ENCODE results near the gene MS4A2.

MS4A2 gene

GRCh38 chr11:60077216-60077817 lies 11.1 kb upstream of the MS4A2 start:
- no peaks in the 10 kb centered on the region for H3K9me3 ChIP-seq (ENCODE audit: insufficient read depth, low read depth, low read length)
- H3K36me3 ChIP-seq (ENCODE audit: insufficient read depth, low read length): no peaks in the 10 kb centered on the region
- no peak overlapping the region for H3K27ac ChIP-seq (ENCODE audit: low read depth, low read length)
- 89% methylated on average over 15 of the region's 15 CpGs for WGBS
- no peak overlapping the region for H3K9ac ChIP-seq (ENCODE audit: low read depth, low read length)
- H3K4me3 ChIP-seq (ENCODE audit: low read length): no peak overlapping the region
- no peaks in the 10 kb centered on the region for H3K27me3 ChIP-seq (ENCODE audit: insufficient read depth, low read length)
- no peaks in the 10 kb centered on the region for H3K4me1 ChIP-seq (ENCODE audit: insufficient read depth, low read length)

DNA sequence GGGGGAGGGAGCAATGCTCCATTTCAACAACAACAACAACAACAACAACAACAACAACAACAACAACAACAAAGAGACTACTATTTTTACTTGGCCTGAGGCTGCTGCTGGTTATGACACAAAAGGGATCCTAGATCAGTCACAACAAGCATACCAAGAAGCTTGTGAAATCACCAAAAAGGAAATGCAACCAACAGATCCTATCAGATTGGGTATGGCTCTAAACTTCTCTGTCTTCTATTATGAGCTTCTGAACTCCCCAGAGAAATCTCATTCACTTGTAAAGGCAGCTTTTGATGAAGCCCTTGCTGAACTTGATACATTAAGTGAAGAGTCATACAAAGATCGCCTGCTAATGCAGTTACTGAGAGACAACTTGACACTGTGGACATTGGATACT lies 10.5 kb upstream of the MS4A2 start:
- 95% methylated on average over 1 of the region's 1 CpG for WGBS

DNA sequence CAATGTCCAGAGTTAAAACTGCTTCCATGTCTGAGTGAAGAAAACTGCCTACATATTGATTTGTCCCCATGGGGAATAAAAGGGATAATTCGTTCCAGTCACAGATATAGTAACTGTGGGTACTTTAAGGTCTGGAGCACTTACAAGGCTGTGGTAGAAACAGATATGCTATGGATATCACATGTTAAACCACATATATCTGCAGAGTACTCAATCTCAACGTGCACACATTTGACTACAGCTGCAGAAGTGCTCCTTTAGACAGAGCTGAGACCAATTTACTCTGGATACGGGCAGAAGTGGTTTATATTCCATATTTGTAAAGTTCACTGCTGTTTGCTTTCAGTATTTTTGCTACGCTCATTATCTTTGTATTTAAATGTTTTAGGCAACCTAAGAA lies 9.7 kb upstream of the MS4A2 start:
- H3K27me3 ChIP-seq (ENCODE audit: insufficient read depth, low read length): no peaks in the 10 kb centered on the region
- no peaks in the 10 kb centered on the region for H3K9me3 ChIP-seq (ENCODE audit: insufficient read depth, low read depth, low read length)
- no peak overlapping the region for H3K4me3 ChIP-seq (ENCODE audit: low read length)
- no peaks in the 10 kb centered on the region for H3K4me1 ChIP-seq (ENCODE audit: insufficient read depth, low read length)
- H3K9ac ChIP-seq (ENCODE audit: low read depth, low read length): no peak overlapping the region
- H3K36me3 ChIP-seq (ENCODE audit: insufficient read depth, low read length): no peaks in the 10 kb centered on the region
- 88% methylated on average over 4 of the region's 4 CpGs for WGBS
- H3K27ac ChIP-seq (ENCODE audit: low read depth, low read length): no peak overlapping the region

More for the DNA sequence above, 10.5 kb upstream of the MS4A2 start:
- Histone ChIP-seq H3K4me1 (ENCODE audit: insufficient read depth, low read length) (no peaks in the 10 kb centered on the region), H3K9me3 (ENCODE audit: insufficient read depth, low read depth, low read length) (no peaks in the 10 kb centered on the region), H3K27me3 (ENCODE audit: insufficient read depth, low read length) (no peaks in the 10 kb centered on the region), H3K9ac (ENCODE audit: low read depth, low read length) (no peak overlapping the region), H3K36me3 (ENCODE audit: insufficient read depth, low read length) (no peaks in the 10 kb centered on the region), H3K4me3 (ENCODE audit: low read length) (no peak overlapping the region), H3K27ac (ENCODE audit: low read depth, low read length) (no peak overlapping the region)

- no peaks in the 10 kb centered on the region for H3K36me3 ChIP-seq (ENCODE audit: insufficient read depth, low read length)
- no peak overlapping the region for H3K9ac ChIP-seq (ENCODE audit: low read depth, low read length)
- no peaks in the 10 kb centered on the region for H3K27me3 ChIP-seq (ENCODE audit: insufficient read depth, low read length)
- H3K9me3 ChIP-seq (ENCODE audit: insufficient read depth, low read depth, low read length): no peaks in the 10 kb centered on the region
- no peaks in the 10 kb centered on the region for H3K4me1 ChIP-seq (ENCODE audit: insufficient read depth, low read length)
- H3K27ac ChIP-seq (ENCODE audit: low read depth, low read length): no peak overlapping the region
- H3K4me3 ChIP-seq (ENCODE audit: low read length): no peak overlapping the region
- WGBS: 70% methylated on average over 3 of the region's 3 CpGs
Observed at GRCh38 chr11:60080535-60080934, 7.9 kb upstream of the MS4A2 start.

DNA sequence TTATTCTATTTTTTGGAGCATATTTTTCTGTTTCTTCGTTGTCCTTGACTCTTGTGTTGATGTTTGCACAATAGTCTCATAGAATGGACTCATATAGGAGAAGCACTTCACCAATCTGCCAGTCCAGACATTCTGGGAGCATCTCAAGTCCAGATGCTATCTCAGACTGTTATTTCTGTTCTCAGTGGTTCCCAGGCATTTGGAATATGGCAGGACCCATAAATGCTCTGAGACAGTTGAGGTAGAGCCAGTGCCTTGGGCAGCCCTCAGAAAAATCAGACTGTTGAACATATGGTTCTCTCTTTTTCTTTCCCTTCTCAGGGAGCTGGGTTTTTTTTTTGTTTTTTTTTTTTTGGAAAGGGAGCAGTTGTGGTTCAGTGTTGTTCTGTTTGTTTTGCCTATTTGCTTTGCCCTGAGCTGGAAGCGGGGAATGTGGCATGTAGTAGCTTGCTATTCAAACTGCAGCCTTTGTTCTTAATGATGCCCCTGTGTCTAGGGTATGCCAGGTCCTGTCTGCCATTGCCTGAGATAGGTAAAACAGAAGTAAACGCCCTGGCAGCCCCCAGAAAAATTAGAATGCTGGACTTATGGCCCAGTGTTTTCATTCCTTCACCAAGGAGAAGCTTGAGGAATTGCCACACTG lies 3.7 kb upstream of the MS4A2 start:
- H3K4me3 ChIP-seq (ENCODE audit: low read length): no peak overlapping the region
- 83% methylated on average over 3 of the region's 3 CpGs for WGBS
- no peaks in the 10 kb centered on the region for H3K27me3 ChIP-seq (ENCODE audit: insufficient read depth, low read length)
- no peak overlapping the region for H3K27ac ChIP-seq (ENCODE audit: low read depth, low read length)
- H3K9me3 ChIP-seq (ENCODE audit: insufficient read depth, low read depth, low read length): no peaks in the 10 kb centered on the region
- H3K4me1 ChIP-seq (ENCODE audit: insufficient read depth, low read length): no peaks in the 10 kb centered on the region
- H3K9ac ChIP-seq (ENCODE audit: low read depth, low read length): no peak overlapping the region
- no peaks in the 10 kb centered on the region for H3K36me3 ChIP-seq (ENCODE audit: insufficient read depth, low read length)

DNA sequence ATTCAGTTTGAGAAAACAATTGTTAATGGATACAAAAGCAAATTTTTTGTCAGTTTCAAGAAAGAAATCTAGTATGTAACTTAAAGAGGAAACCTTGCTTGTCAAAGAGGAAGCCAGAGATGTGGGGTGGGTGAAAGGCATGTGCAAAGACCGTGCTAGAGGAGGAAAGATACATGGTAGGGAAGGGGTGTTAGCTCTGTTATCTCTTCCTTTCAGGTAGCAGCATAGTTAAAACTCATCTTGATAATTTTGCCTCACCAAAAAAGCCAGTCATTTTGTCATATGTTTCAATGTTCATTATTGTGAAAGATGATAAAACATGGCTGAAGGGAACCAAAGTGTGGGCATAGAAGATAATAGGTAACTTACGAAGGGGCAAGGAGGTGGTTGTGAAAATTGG lies 2.6 kb upstream of the MS4A2 start:
- Histone ChIP-seq H3K4me3 (ENCODE audit: low read length) (no peak overlapping the region), H3K9ac (ENCODE audit: low read depth, low read length) (no peak overlapping the region), H3K9me3 (ENCODE audit: insufficient read depth, low read depth, low read length) (no peaks in the 10 kb centered on the region), H3K4me1 (ENCODE audit: insufficient read depth, low read length) (no peaks in the 10 kb centered on the region), H3K27ac (ENCODE audit: low read depth, low read length) (no peak overlapping the region), H3K36me3 (ENCODE audit: insufficient read depth, low read length) (no peaks in the 10 kb centered on the region), H3K27me3 (ENCODE audit: insufficient read depth, low read length) (no peaks in the 10 kb centered on the region)
- 88% methylated on average over 2 of the region's 2 CpGs for WGBS

- Histone ChIP-seq H3K27me3 (ENCODE audit: insufficient read depth, low read length) (no peaks in the 10 kb centered on the region), H3K36me3 (ENCODE audit: insufficient read depth, low read length) (no peaks in the 10 kb centered on the region)
- 100% methylated on average over 1 of the region's 1 CpG for WGBS
Observed at GRCh38 chr11:60087239-60087638, 1.2 kb upstream of the MS4A2 start.

GRCh38 chr11:60095477-60096120 lies 7.1 kb downstream of the MS4A2 start:
- WGBS: 93% methylated on average over 2 of the region's 4 CpGs
- Histone ChIP-seq H3K36me3 (ENCODE audit: insufficient read depth, low read length) (no peaks in the 10 kb centered on the region), H3K9me3 (ENCODE audit: insufficient read depth, low read depth, low read length) (no peaks in the 10 kb centered on the region), H3K27ac (ENCODE audit: low read depth, low read length) (no peak overlapping the region), H3K27me3 (ENCODE audit: insufficient read depth, low read length) (no peaks in the 10 kb centered on the region), H3K9ac (ENCODE audit: low read depth, low read length) (no peak overlapping the region), H3K4me1 (ENCODE audit: insufficient read depth, low read length) (no peaks in the 10 kb centered on the region), H3K4me3 (ENCODE audit: low read length) (no peak overlapping the region)

More at GRCh38 chr11:60087239-60087638, 1.2 kb upstream of the MS4A2 start:
- Histone ChIP-seq H3K9me3 (ENCODE audit: insufficient read depth, low read depth, low read length) (no peaks in the 10 kb centered on the region), H3K4me1 (ENCODE audit: insufficient read depth, low read length) (no peaks in the 10 kb centered on the region), H3K9ac (ENCODE audit: low read depth, low read length) (no peak overlapping the region), H3K27ac (ENCODE audit: low read depth, low read length) (no peak overlapping the region), H3K4me3 (ENCODE audit: low read length) (no peak overlapping the region)

GRCh38 chr11:60097189-60097588 lies 8.7 kb downstream of the MS4A2 start:
- 92% methylated on average over 1 of the region's 1 CpG for WGBS
- H3K4me3 ChIP-seq (ENCODE audit: low read length): no peak overlapping the region

DNA sequence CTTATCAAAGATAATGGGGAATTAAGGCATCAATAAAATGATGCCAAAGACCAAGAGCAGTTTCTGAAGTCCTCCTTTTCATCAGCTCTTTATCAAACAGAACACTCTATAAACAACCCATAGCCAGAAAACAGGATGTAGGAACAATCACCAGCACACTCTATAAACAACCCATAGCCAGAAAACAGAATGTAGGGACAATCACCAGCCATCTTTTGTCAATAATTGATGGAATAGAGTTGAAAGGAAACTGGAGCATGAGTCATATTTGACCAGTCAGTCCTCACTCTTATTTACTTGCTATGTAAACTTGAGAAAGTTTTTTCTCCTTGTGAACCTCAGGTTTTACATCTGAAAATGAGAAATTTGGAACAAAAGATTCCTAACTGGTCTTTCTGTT lies 10.0 kb downstream of the MS4A2 start:
- H3K9me3 ChIP-seq (ENCODE audit: insufficient read depth, low read depth, low read length): no peaks in the 10 kb centered on the region
- no peak overlapping the region for H3K9ac ChIP-seq (ENCODE audit: low read depth, low read length)
- no peak overlapping the region for H3K27ac ChIP-seq (ENCODE audit: low read depth, low read length)
- H3K4me3 ChIP-seq (ENCODE audit: low read length): no peak overlapping the region
- H3K36me3 ChIP-seq (ENCODE audit: insufficient read depth, low read length): no peaks in the 10 kb centered on the region
- no peaks in the 10 kb centered on the region for H3K27me3 ChIP-seq (ENCODE audit: insufficient read depth, low read length)
- H3K4me1 ChIP-seq (ENCODE audit: insufficient read depth, low read length): no peaks in the 10 kb centered on the region

More at GRCh38 chr11:60097189-60097588, 8.7 kb downstream of the MS4A2 start:
- Histone ChIP-seq H3K27ac (ENCODE audit: low read depth, low read length) (no peak overlapping the region), H3K27me3 (ENCODE audit: insufficient read depth, low read length) (no peaks in the 10 kb centered on the region), H3K9ac (ENCODE audit: low read depth, low read length) (no peak overlapping the region), H3K36me3 (ENCODE audit: insufficient read depth, low read length) (no peaks in the 10 kb centered on the region), H3K4me1 (ENCODE audit: insufficient read depth, low read length) (no peaks in the 10 kb centered on the region), H3K9me3 (ENCODE audit: insufficient read depth, low read depth, low read length) (no peaks in the 10 kb centered on the region)

GRCh38 chr11:60100516-60100915 lies 12.1 kb downstream of the MS4A2 start:
- H3K4me1 ChIP-seq (ENCODE audit: insufficient read depth, low read length): no peaks in the 10 kb centered on the region
- WGBS: 97% methylated on average over 1 of the region's 1 CpG
- H3K4me3 ChIP-seq (ENCODE audit: low read length): no peak overlapping the region
- no peak overlapping the region for H3K27ac ChIP-seq (ENCODE audit: low read depth, low read length)
- H3K36me3 ChIP-seq (ENCODE audit: insufficient read depth, low read length): no peaks in the 10 kb centered on the region
- H3K27me3 ChIP-seq (ENCODE audit: insufficient read depth, low read length): no peaks in the 10 kb centered on the region
- no peak overlapping the region for H3K9ac ChIP-seq (ENCODE audit: low read depth, low read length)
- H3K9me3 ChIP-seq (ENCODE audit: insufficient read depth, low read depth, low read length): no peaks in the 10 kb centered on the region
